ENCODE results near the gene NRIP2. TPM values are rescaled to one million over a fixed set of nuclear protein-coding genes. Genes with fewer than 3 reads are reported as not detected.

The NRIP2 gene
- total and polyA plus RNA-seq, 7 donors: 0.33 to 10.0 (median 1.3) TPM; not detected in 1

GRCh38 chr12:2856051-2856450 is 21.2 kb upstream of the NRIP2 start:
- no peak for DNase-seq
- WGBS, 2 donors: 89 to 95% methylated on average over 3 of the region's 3 CpGs
- intact Hi-C loops (cut with DNase I): no loop called here
- H3K4me1 ChIP-seq: peaks cover 0 to 5% (median 0%) of the 10 kb centered on the region in 4 donors
- no peaks in the 10 kb centered on the region for H3K9me3 ChIP-seq
- TF ChIP-seq POLR2AphosphoS5 (IDR thresholded peaks at IDR 0.05): no peak
- no peak for TF ChIP-seq POLR2A (IDR thresholded peaks at IDR 0.05)
- TF ChIP-seq, protein P1, sequence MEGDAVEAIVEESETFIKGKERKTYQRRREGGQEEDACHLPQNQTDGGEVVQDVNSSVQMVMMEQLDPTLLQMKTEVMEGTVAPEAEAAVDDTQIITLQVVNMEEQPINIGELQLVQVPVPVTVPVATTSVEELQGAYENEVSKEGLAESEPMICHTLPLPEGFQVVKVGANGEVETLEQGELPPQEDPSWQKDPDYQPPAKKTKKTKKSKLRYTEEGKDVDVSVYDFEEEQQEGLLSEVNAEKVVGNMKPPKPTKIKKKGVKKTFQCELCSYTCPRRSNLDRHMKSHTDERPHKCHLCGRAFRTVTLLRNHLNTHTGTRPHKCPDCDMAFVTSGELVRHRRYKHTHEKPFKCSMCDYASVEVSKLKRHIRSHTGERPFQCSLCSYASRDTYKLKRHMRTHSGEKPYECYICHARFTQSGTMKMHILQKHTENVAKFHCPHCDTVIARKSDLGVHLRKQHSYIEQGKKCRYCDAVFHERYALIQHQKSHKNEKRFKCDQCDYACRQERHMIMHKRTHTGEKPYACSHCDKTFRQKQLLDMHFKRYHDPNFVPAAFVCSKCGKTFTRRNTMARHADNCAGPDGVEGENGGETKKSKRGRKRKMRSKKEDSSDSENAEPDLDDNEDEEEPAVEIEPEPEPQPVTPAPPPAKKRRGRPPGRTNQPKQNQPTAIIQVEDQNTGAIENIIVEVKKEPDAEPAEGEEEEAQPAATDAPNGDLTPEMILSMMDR (IDR thresholded peaks at IDR 0.05): no peak
- no peak for TF ChIP-seq EP300 (IDR thresholded peaks at IDR 0.05)
- no peak overlapping the region for H3K4me3 ChIP-seq
- no peak overlapping the region for H3K27ac ChIP-seq
- H3K27me3 ChIP-seq: no peaks in the 10 kb centered on the region
- H3K36me3 ChIP-seq: no peaks in the 10 kb centered on the region

- H3K36me3 ChIP-seq: no peaks in the 10 kb centered on the region
- DNase-seq: no peak
- no peaks in the 10 kb centered on the region for H3K27me3 ChIP-seq
- H3K27ac ChIP-seq: no peak overlapping the region
- intact Hi-C loops (cut with DNase I): no loop called here
- no peak for TF ChIP-seq POLR2A (IDR thresholded peaks at IDR 0.05)
- no peak for TF ChIP-seq POLR2AphosphoS5 (IDR thresholded peaks at IDR 0.05)
- no peak for TF ChIP-seq EP300 (IDR thresholded peaks at IDR 0.05)
- TF ChIP-seq, protein P1 (IDR thresholded peaks at IDR 0.05): no peak
- peaks cover 0 to 5% (median 0%) of the 10 kb centered on the region in 4 donors for H3K4me1 ChIP-seq
- WGBS, 2 donors: 38 to 82% methylated on average over 7 of the region's 7 CpGs
- no peaks in the 10 kb centered on the region for H3K9me3 ChIP-seq
- H3K4me3 ChIP-seq: no peak overlapping the region
Observed at GRCh38 chr12:2855546-2855945, 20.7 kb upstream of the NRIP2 start.

DNA sequence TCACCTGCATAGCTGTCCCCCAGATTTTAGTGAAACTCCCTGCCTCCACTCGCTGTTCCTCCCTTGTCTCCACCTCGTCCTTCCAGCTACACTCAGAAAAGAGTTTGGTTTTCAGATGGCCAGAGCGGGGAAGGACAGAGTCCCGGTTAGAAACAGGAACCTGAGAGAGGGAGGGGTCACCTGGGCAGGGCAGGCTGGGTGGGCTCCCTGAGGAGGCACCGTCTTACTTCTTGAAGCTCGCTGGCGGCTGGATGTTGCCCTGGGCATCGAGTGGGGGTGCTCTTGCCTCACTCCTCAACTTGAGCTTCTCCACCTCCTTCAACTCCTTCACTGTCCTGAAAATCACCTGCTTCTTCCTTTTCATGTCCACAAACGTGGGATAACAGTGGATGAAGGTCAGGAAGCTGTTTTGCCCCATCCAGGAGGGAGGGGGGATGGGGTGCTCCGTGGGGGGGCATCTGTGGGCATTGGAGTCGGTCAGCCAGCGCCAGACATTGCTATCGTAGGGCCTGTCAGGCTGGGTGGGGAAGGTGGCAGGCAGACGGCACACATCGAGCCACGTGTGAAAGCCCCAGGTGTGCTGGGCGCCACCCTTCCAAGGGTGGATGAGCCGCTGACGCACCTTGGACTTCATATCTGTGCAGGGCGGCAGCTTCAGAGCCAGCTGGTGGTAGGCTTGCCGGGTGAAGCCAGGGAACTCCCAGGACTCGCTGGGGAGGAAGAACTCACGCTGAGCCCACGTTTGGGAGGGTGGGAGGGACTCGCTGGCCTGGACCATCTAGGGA is 20.0 kb upstream of the NRIP2 start:
- TF ChIP-seq, protein P1 (IDR thresholded peaks at IDR 0.05): no peak
- TF ChIP-seq EP300 (IDR thresholded peaks at IDR 0.05) (no peak), POLR2AphosphoS5 (IDR thresholded peaks at IDR 0.05) (no peak), POLR2A (IDR thresholded peaks at IDR 0.05) (no peak)
- DNase-seq: no peak

DNA sequence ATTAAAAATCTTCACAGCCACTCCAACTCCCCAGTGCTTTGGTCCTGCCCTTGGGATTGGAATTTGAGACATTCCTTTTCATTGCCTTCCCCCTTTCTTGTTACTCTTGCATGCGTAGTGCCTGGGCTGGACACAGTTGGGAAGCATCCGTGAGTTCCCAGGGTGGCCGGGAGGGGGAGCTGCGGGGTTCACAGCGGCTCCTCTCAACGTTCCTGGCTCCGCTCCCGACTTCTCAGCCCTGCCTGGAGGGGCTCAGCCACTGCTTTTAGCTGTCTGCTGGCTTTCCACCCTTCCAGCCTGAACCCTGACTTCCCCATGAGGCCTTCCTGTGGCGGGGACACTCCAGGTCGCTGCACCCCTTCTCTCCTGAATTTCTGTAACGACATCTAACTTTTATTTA is 18.8 kb upstream of the NRIP2 start:
- TF ChIP-seq POLR2AphosphoS5 (IDR thresholded peaks at IDR 0.05) (peak in 2 of 4 donors; percentile 26 to 44), EP300 (IDR thresholded peaks at IDR 0.05) (no peak), POLR2A (IDR thresholded peaks at IDR 0.05) (no peak)
- TF ChIP-seq, protein P1 (IDR thresholded peaks at IDR 0.05): peak; percentile 59 to 88 (median 76)
- 31 to 33% methylated on average over 11 of the region's 11 CpGs for WGBS, 2 donors
- DNase-seq: peak; percentile 92

More for the DNA sequence above, 20.0 kb upstream of the NRIP2 start:
- intact Hi-C loops (cut with DNase I): loop anchor here (5.0 kb wide), 1 partner anchor 87 kb away; no protein-coding TSS in a partner anchor
- Histone ChIP-seq H3K9me3 (no peaks in the 10 kb centered on the region), H3K36me3 (no peaks in the 10 kb centered on the region), H3K4me1 (peaks cover 0 to 5% (median 0%) of the 10 kb centered on the region in 4 donors), H3K4me3 (no peak overlapping the region), H3K27me3 (no peaks in the 10 kb centered on the region), H3K27ac (no peak overlapping the region)
- WGBS, 2 donors: 32 to 77% methylated on average over 25 of the region's 25 CpGs

More for the DNA sequence above, 18.8 kb upstream of the NRIP2 start:
- H3K4me3 ChIP-seq: no peak overlapping the region
- H3K9me3 ChIP-seq: no peaks in the 10 kb centered on the region
- H3K4me1 ChIP-seq: peaks cover 0 to 5% (median 0%) of the 10 kb centered on the region in 4 donors
- H3K27me3 ChIP-seq: no peaks in the 10 kb centered on the region
- intact Hi-C loops (cut with DNase I): loop anchor here (2.0 to 5.0 kb wide), 2 partner anchors 89 to 187 kb away; no protein-coding TSS in a partner anchor
- no peaks in the 10 kb centered on the region for H3K36me3 ChIP-seq
- no peak overlapping the region for H3K27ac ChIP-seq
